SK-N-SH (cell line): ENCODE results near the gene ARHGAP5. TPM values are rescaled to one million over a fixed set of nuclear protein-coding genes. Genes with fewer than 3 reads are reported as not detected.

ENCODE experiments used
- CTCF ChIA-PET: fragments of 300-600, 350-600 bp; formaldehyde crosslinking; extraction: SDS; loops from one replicate; lab custom pipeline; 2021; lab: Yijun Ruan, JAX
- POLR2A ChIA-PET: fragments of 350-600 bp; sonication (Branson Sonifier 250); formaldehyde crosslinking; extraction: SDS; loops from one replicate; lab custom pipeline; 2020; ENCODE audit warnings: antibody characterized with exemption, inconsistent platforms; lab: Yijun Ruan, JAX
- DNase-seq: peaks from one replicate; pipeline ENCODE4 v3.0.0; 2012
- H2AFZ ChIP-seq: fragments of 200-600 bp; sonication (generic); 2 replicates; pipeline ENCODE4 v1.8.1; 2016; ENCODE audit warnings: antibody characterized with exemption, mild to moderate bottlenecking, low read depth
- H3F3A ChIP-seq: fragments of 200-600 bp; sonication (generic); replicated peaks from 2 replicates; pipeline ENCODE3; 2016; ENCODE audit warnings: antibody characterized with exemption, mild to moderate bottlenecking; ENCODE audit not compliant: insufficient read depth
- H3K27ac ChIP-seq, 2 experiments: fragments of 200-500 bp in 1 of 2; fragments of 200-600 bp in 1 of 2; sonication (Bioruptor generic) in 1 of 2; sonication (generic), shearing (Covaris generic) in 1 of 2; 2 replicates each; pipeline versions ENCODE4 v1.5.1 to v1.6.1; 2014 to 2016; ENCODE audit warnings: low read depth in 2 of 2, inconsistent platforms in 1 of 2, low read length in 1 of 2, mild to moderate bottlenecking in 1 of 2, mixed read lengths in 1 of 2
- H3K27me3 ChIP-seq: fragments of 200-600 bp; sonication (generic), shearing (Covaris generic); 2 replicates; pipeline ENCODE4 v1.6.1; 2016; ENCODE audit warnings: mixed run types; ENCODE audit not compliant: insufficient read depth
- H3K36me3 ChIP-seq, 2 experiments: fragments of 200-500 bp in 1 of 2; fragments of 200-600 bp in 1 of 2; sonication (Bioruptor generic) in 1 of 2; sonication (generic) in 1 of 2; replicated peaks in 1 of 2; 2 replicates each; pipeline versions ENCODE3 to v1.5.1; 2014 to 2016; ENCODE audit warnings: low read length in 1 of 2, mild to moderate bottlenecking in 1 of 2; ENCODE audit not compliant: insufficient read depth in 2 of 2, control insufficient read depth in 1 of 2
- H3K4me1 ChIP-seq, 2 experiments: fragments of 200-500 bp in 1 of 2; fragments of 200-600 bp in 1 of 2; sonication (Bioruptor generic) in 1 of 2; sonication (generic), shearing (Covaris generic) in 1 of 2; 2 replicates each; pipeline versions ENCODE4 v1.5.1 to v1.6.1; 2014 to 2016; ENCODE audit warnings: low read depth in 1 of 2, low read length in 1 of 2, mixed run types in 1 of 2; ENCODE audit not compliant: insufficient read depth in 2 of 2, control insufficient read depth in 1 of 2
- H3K4me2 ChIP-seq: fragments of 200-600 bp; sonication (generic), shearing (Covaris generic); 2 replicates; pipeline ENCODE4 v1.6.1; 2017; ENCODE audit warnings: mixed run types
- H3K4me3 ChIP-seq, 2 experiments: fragments of 200-500 bp in 1 of 2; fragments of 200-600 bp in 1 of 2; sonication (Bioruptor generic) in 1 of 2; sonication (generic), shearing (Covaris generic) in 1 of 2; 2 replicates each; pipeline versions ENCODE4 v1.5.1 to v1.8.1; 2014 to 2016; ENCODE audit warnings: low read depth in 2 of 2, inconsistent platforms in 1 of 2, low read length in 1 of 2, mild to moderate bottlenecking in 1 of 2, mixed read lengths in 1 of 2, moderate library complexity in 1 of 2
- H3K79me2 ChIP-seq: fragments of 200-600 bp; sonication (generic); 2 replicates; pipeline ENCODE4 v1.8.1; 2017; ENCODE audit warnings: mild to moderate bottlenecking; ENCODE audit not compliant: insufficient read depth
- H3K9ac ChIP-seq: fragments of 200-600 bp; sonication (generic); 2 replicates; pipeline ENCODE4 v1.6.1; 2017; ENCODE audit warnings: mixed run types
- H3K9me2 ChIP-seq: fragments of 200-600 bp; sonication (generic); 2 replicates; pipeline ENCODE4 v1.6.1; 2017; ENCODE audit warnings: mixed run types
- H3K9me3 ChIP-seq: fragments of 200-600 bp; sonication (generic); 2 replicates; pipeline ENCODE4 v1.6.1; 2017; ENCODE audit warnings: mixed run types, mild to moderate bottlenecking, moderate library complexity
- H4K20me1 ChIP-seq: fragments of 200-600 bp; sonication (generic); 2 replicates; pipeline ENCODE4 v1.6.1; 2017; ENCODE audit warnings: mild to moderate bottlenecking, mixed run types; ENCODE audit not compliant: insufficient read depth
- EP300 ChIP-seq, 2 experiments: IDR thresholded peaks; 2 replicates each; pipeline versions ENCODE4 v1.4.0 to v1.6.1; 2012; ENCODE audit warnings: borderline replicate concordance in 1 of 2, low read depth in 1 of 2, low read length in 1 of 2
- FOSL2 ChIP-seq: IDR thresholded peaks from 2 replicates; pipeline ENCODE4 v1.4.0; 2012; ENCODE audit warnings: low read depth, mild to moderate bottlenecking, moderate library complexity, borderline replicate concordance
- FOXJ3 ChIP-seq: sonication (generic); formaldehyde crosslinking; IDR thresholded peaks from 2 replicates; pipeline ENCODE4 v1.5.1; 2020; ENCODE audit warnings: mild to moderate bottlenecking, missing genetic modification reagents
- JUND ChIP-seq: IDR thresholded peaks from 2 replicates; pipeline ENCODE4 v1.4.0; 2012
- MEF2A ChIP-seq: IDR thresholded peaks from 2 replicates; pipeline ENCODE4 v1.4.0; 2012; ENCODE audit warnings: low read depth, borderline replicate concordance
- MXI1 ChIP-seq: IDR thresholded peaks from 2 replicates; pipeline ENCODE4 v1.6.1; 2012; ENCODE audit warnings: mild to moderate bottlenecking, low read depth, low read length, improper control_type of control experiment
- NFIC ChIP-seq: IDR thresholded peaks from 2 replicates; pipeline ENCODE4 v1.4.0; 2012; ENCODE audit warnings: borderline replicate concordance
- RCOR1 ChIP-seq: fragments of 150-350 bp; IDR thresholded peaks from 2 replicates; pipeline ENCODE4 v1.6.1; 2017; ENCODE audit warnings: antibody characterized with exemption, low read length
- SMC3 ChIP-seq: IDR thresholded peaks from 2 replicates; pipeline ENCODE4 v1.6.1; 2012; ENCODE audit warnings: low read depth, low read length, improper control_type of control experiment
- TCF12 ChIP-seq: IDR thresholded peaks from 2 replicates; pipeline ENCODE4 v1.4.0; 2012
- TEAD4 ChIP-seq: IDR thresholded peaks from 2 replicates; pipeline ENCODE4 v1.4.0; 2012; ENCODE audit warnings: mild to moderate bottlenecking, borderline replicate concordance; ENCODE audit not compliant: insufficient read depth
- WGBS: methylation state at CpG from one replicate; pipeline ENCODE4 v1.1.6; 2017; ENCODE audit warnings: low lambda C conversion rate; 5-methylcytosine and 5-hydroxymethylcytosine counted together
- polyA plus RNA-seq, 3 experiments: library from polyadenylated mRNA; depleted of rRNA; stranded (reverse); fragments of >200 nt; gene quantifications; 2 replicates each; pipeline ENCODE4 v1.2.3, GENCODE V29; 2012
- TF ChIP-seq, protein P1 (sequence below): IDR thresholded peaks from 2 replicates; pipeline ENCODE4 v1.4.0; 2012; ENCODE audit warnings: low read depth, borderline replicate concordance
- TF ChIP-seq, protein P2 (sequence below): IDR thresholded peaks from 2 replicates; pipeline ENCODE4 v1.6.1; 2012; ENCODE audit warnings: mild to moderate bottlenecking, low read depth, low read length, moderate library complexity
- TF ChIP-seq, protein P3 (sequence below): fragments of 200-600 bp; sonication (generic); IDR thresholded peaks from 2 replicates; pipeline ENCODE4 v1.6.1; 2017; ENCODE audit warnings: antibody characterized with exemption, mild to moderate bottlenecking, moderate library complexity
- TF ChIP-seq, protein P4 (sequence below): fragments of 150-350 bp; IDR thresholded peaks from 2 replicates; pipeline ENCODE4 v1.6.1; 2017; ENCODE audit warnings: antibody characterized with exemption, low read length, low read depth, borderline replicate concordance
- TF ChIP-seq, protein P5 (sequence below): IDR thresholded peaks from 2 replicates; pipeline ENCODE4; 2012

ARHGAP5 gene
- polyA plus RNA-seq, 1 of the 3 experiments (the other 2 are of a cell fraction), result 7.2 TPM

DNA sequence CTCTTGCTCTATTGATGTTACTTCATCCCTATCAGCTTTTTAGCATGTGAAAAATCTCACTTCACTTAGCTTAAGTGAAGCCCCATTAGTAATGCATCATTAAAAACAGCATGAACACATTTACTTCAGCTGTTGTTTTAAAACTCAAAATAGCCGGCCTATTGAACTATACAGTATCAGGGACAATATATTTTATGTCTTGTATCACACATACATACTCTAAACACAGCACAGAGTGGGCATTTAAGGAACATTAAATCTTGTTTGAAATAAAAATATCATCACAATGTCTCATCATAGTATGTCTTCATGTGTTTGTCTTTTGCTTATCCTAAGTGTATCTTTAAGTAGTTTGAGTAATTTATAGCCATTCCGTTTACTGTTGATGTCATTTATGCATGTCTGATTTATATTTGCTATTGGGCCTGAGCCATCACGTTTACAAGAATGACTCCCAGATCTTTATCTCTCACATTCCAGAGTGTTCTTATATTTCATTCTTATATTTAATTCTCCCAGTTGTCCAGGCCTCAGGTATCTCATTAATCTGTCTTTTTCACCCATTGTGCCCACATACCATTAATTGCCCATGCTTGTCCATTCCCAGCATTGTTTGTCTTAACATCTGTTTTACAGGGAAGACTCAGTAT, 57.5 kb downstream of the ARHGAP5 start:
- DNase-seq, result no peak
- 0 out of 2 replicates have a peak, but pooled peaks cover 4% of the 10 kb centered on the region for H3K9me3 ChIP-seq
- peak overlapping the region in 1 of 2 experiments; percentile 26; a peak in 3 of 4 replicates for H3K27ac ChIP-seq
- peaks cover 0 to 14% of the 10 kb centered on the region in 2 experiments; a peak in 1 of 4 replicates for H3K4me1 ChIP-seq
- H3K36me3 ChIP-seq, result peaks cover 4 to 72% of the 10 kb centered on the region in 2 experiments
- no peak overlapping the region for H3K9ac ChIP-seq
- ChIA-PET CTCF (no interaction called here), POLR2A (no interaction called here)
- H3K4me2 ChIP-seq, result no peak overlapping the region
- peaks cover 37% of the 10 kb centered on the region for H4K20me1 ChIP-seq
- no peak overlapping the region for H2AFZ ChIP-seq
- H3K9me2 ChIP-seq, result no peaks in the 10 kb centered on the region
- WGBS, result 37% methylated on average over 3 of the region's 3 CpGs
- H3K4me3 ChIP-seq, result no peak overlapping the region
- H3F3A ChIP-seq, result peaks cover 27% of the 10 kb centered on the region
- H3K79me2 ChIP-seq, result peaks cover 98% of the 10 kb centered on the region
- no peaks in the 10 kb centered on the region for H3K27me3 ChIP-seq
- no peak for TF ChIP-seq MXI1
- TF ChIP-seq, protein P1, sequence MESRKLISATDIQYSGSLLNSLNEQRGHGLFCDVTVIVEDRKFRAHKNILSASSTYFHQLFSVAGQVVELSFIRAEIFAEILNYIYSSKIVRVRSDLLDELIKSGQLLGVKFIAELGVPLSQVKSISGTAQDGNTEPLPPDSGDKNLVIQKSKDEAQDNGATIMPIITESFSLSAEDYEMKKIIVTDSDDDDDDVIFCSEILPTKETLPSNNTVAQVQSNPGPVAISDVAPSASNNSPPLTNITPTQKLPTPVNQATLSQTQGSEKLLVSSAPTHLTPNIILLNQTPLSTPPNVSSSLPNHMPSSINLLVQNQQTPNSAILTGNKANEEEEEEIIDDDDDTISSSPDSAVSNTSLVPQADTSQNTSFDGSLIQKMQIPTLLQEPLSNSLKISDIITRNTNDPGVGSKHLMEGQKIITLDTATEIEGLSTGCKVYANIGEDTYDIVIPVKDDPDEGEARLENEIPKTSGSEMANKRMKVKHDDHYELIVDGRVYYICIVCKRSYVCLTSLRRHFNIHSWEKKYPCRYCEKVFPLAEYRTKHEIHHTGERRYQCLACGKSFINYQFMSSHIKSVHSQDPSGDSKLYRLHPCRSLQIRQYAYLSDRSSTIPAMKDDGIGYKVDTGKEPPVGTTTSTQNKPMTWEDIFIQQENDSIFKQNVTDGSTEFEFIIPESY, result no peak
- peak; percentile 68 for TF ChIP-seq JUND
- no peak for TF ChIP-seq MEF2A
- TF ChIP-seq, protein P2, sequence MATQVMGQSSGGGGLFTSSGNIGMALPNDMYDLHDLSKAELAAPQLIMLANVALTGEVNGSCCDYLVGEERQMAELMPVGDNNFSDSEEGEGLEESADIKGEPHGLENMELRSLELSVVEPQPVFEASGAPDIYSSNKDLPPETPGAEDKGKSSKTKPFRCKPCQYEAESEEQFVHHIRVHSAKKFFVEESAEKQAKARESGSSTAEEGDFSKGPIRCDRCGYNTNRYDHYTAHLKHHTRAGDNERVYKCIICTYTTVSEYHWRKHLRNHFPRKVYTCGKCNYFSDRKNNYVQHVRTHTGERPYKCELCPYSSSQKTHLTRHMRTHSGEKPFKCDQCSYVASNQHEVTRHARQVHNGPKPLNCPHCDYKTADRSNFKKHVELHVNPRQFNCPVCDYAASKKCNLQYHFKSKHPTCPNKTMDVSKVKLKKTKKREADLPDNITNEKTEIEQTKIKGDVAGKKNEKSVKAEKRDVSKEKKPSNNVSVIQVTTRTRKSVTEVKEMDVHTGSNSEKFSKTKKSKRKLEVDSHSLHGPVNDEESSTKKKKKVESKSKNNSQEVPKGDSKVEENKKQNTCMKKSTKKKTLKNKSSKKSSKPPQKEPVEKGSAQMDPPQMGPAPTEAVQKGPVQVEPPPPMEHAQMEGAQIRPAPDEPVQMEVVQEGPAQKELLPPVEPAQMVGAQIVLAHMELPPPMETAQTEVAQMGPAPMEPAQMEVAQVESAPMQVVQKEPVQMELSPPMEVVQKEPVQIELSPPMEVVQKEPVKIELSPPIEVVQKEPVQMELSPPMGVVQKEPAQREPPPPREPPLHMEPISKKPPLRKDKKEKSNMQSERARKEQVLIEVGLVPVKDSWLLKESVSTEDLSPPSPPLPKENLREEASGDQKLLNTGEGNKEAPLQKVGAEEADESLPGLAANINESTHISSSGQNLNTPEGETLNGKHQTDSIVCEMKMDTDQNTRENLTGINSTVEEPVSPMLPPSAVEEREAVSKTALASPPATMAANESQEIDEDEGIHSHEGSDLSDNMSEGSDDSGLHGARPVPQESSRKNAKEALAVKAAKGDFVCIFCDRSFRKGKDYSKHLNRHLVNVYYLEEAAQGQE, result no peak
- TF ChIP-seq, protein P3, sequence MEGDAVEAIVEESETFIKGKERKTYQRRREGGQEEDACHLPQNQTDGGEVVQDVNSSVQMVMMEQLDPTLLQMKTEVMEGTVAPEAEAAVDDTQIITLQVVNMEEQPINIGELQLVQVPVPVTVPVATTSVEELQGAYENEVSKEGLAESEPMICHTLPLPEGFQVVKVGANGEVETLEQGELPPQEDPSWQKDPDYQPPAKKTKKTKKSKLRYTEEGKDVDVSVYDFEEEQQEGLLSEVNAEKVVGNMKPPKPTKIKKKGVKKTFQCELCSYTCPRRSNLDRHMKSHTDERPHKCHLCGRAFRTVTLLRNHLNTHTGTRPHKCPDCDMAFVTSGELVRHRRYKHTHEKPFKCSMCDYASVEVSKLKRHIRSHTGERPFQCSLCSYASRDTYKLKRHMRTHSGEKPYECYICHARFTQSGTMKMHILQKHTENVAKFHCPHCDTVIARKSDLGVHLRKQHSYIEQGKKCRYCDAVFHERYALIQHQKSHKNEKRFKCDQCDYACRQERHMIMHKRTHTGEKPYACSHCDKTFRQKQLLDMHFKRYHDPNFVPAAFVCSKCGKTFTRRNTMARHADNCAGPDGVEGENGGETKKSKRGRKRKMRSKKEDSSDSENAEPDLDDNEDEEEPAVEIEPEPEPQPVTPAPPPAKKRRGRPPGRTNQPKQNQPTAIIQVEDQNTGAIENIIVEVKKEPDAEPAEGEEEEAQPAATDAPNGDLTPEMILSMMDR, result no peak
- TF ChIP-seq, protein P4, sequence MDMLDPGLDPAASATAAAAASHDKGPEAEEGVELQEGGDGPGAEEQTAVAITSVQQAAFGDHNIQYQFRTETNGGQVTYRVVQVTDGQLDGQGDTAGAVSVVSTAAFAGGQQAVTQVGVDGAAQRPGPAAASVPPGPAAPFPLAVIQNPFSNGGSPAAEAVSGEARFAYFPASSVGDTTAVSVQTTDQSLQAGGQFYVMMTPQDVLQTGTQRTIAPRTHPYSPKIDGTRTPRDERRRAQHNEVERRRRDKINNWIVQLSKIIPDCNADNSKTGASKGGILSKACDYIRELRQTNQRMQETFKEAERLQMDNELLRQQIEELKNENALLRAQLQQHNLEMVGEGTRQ, result no peak
- TF ChIP-seq FOSL2, result peak; percentile 2; the same call in 1 of the 2 replicates
- 0 out of 4 replicates have a peak, but pooled peaks of 1 of the 2 experiments have one; percentile 46 for TF ChIP-seq EP300 (IDR thresholded peaks at IDR 0.05; ENCODE audit: borderline replicate concordance in 1 of 2, low read depth in 1 of 2, low read length in 1 of 2)
- TF ChIP-seq, protein P5, sequence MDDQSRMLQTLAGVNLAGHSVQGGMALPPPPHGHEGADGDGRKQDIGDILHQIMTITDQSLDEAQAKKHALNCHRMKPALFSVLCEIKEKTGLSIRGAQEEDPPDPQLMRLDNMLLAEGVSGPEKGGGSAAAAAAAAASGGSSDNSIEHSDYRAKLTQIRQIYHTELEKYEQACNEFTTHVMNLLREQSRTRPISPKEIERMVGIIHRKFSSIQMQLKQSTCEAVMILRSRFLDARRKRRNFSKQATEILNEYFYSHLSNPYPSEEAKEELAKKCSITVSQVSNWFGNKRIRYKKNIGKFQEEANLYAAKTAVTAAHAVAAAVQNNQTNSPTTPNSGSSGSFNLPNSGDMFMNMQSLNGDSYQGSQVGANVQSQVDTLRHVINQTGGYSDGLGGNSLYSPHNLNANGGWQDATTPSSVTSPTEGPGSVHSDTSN, result peak; percentile 82
- TF ChIP-seq NFIC, result peak; percentile 68
- TF ChIP-seq TEAD4, result peak; percentile 53; the same call in 1 of the 2 replicates
- TF ChIP-seq RCOR1, result no peak
- no peak for TF ChIP-seq SMC3
- TF ChIP-seq TCF12, result peak; percentile 70; the same call in 1 of the 2 replicates
- TF ChIP-seq FOXJ3, result no peak
- TF ChIP-seq, all 33 proteins: peak for 7
